SK-N-SH treated with all-trans-retinoic acid at 6 μM for 48 hours (cell line): ENCODE data around the gene IFRD2.

ENCODE experiments used
- ATAC-seq: fragments of 200-7000 bp; cut with Tn5 transposase; 3 replicates; pipeline ENCODE4 v1.9.1; 2020; ENCODE audit warnings: mild to moderate bottlenecking, moderate library complexity
- ARNTL ChIP-seq: fragments of 450-650 bp; formaldehyde crosslinking; IDR thresholded peaks from 2 replicates; pipeline ENCODE4 v1.5.0; 2020; ENCODE audit warnings: low read depth, mild to moderate bottlenecking, moderate library complexity, borderline replicate concordance
- BACH2 ChIP-seq: fragments of 250-450 bp; sonication (Bioruptor Pico); IDR thresholded peaks from 2 replicates; pipeline ENCODE4 v1.9.0; 2021; ENCODE audit warnings: mild to moderate bottlenecking, borderline replicate concordance
- CREB5 ChIP-seq: fragments of 250-450 bp; sonication (Bioruptor Pico); IDR thresholded peaks from 2 replicates; pipeline ENCODE4 v1.5.1; 2020; ENCODE audit warnings: low read depth, mild to moderate bottlenecking, moderate library complexity
- CSDC2 ChIP-seq: fragments of 250-450 bp; sonication (Bioruptor Pico); IDR thresholded peaks from 2 replicates; pipeline ENCODE4 v1.5.0; 2020; ENCODE audit warnings: mild to moderate bottlenecking, moderate library complexity
- ISL1 ChIP-seq: fragments of 250-450 bp; sonication (Bioruptor Pico); IDR thresholded peaks from 2 replicates; pipeline ENCODE4 v2.1.2; 2022; ENCODE audit warnings: mild to moderate bottlenecking, moderate library complexity
- OSR1 ChIP-seq: fragments of 250-450 bp; sonication (Bioruptor Pico); IDR thresholded peaks from 2 replicates; pipeline ENCODE4 v1.8.0; 2022; ENCODE audit warnings: moderate library complexity, mild to moderate bottlenecking, inconsistent platforms
- POU6F1 ChIP-seq: fragments of 250-450 bp; sonication (Bioruptor Pico); IDR thresholded peaks from 2 replicates; pipeline ENCODE4 v1.8.0; 2021; ENCODE audit warnings: low read depth, mild to moderate bottlenecking, moderate library complexity, borderline replicate concordance
- PPARA ChIP-seq: fragments of 250-450 bp; sonication (Bioruptor Pico); IDR thresholded peaks from 2 replicates; pipeline ENCODE4 v1.5.0; 2020; ENCODE audit warnings: mild to moderate bottlenecking, borderline replicate concordance
- SNAI2 ChIP-seq: fragments of 250-450 bp; sonication (Bioruptor Pico); IDR thresholded peaks from 2 replicates; pipeline ENCODE4 v1.5.0; 2020; ENCODE audit warnings: mild to moderate bottlenecking, moderate library complexity
- TCF4 ChIP-seq: fragments of 250-450 bp; sonication (Bioruptor Pico); IDR thresholded peaks from 2 replicates; pipeline ENCODE4 v1.8.0; 2021; ENCODE audit warnings: mild to moderate bottlenecking, moderate library complexity, borderline replicate concordance
- TOX ChIP-seq: fragments of 250-450 bp; sonication (Bioruptor Pico); IDR thresholded peaks from 2 replicates; pipeline ENCODE4 v1.8.0; 2021; ENCODE audit warnings: mild to moderate bottlenecking, moderate library complexity, borderline replicate concordance
- ZFP3 ChIP-seq: fragments of 250-450 bp; sonication (Bioruptor Pico); IDR thresholded peaks from 2 replicates; pipeline ENCODE4 v1.5.0; 2020; ENCODE audit warnings: mild to moderate bottlenecking, moderate library complexity
- ZFP30 ChIP-seq: fragments of 450-650 bp; formaldehyde crosslinking; IDR thresholded peaks from 2 replicates; pipeline ENCODE4 v1.5.0; 2022; ENCODE audit warnings: mild to moderate bottlenecking, moderate library complexity
- ZNF565 ChIP-seq: fragments of 450-650 bp; formaldehyde crosslinking; conservative IDR thresholded peaks from 2 replicates; pipeline ENCODE4 v1.5.0; 2020; ENCODE audit warnings: low read depth, mild to moderate bottlenecking, moderate library complexity
- ZNF70 ChIP-seq: fragments of 450-650 bp; formaldehyde crosslinking; IDR thresholded peaks from 2 replicates; pipeline ENCODE4 v1.5.0; 2020; ENCODE audit warnings: mild to moderate bottlenecking, moderate library complexity
- ZNF8 ChIP-seq: fragments of 450-650 bp; formaldehyde crosslinking; IDR thresholded peaks from 2 replicates; pipeline ENCODE4 v1.5.0; 2020; ENCODE audit warnings: mild to moderate bottlenecking, moderate library complexity
- TF ChIP-seq, protein P1 (sequence below): fragments of 250-450 bp; sonication (Bioruptor Pico); IDR thresholded peaks from 2 replicates; pipeline ENCODE4 v1.5.0; 2020; ENCODE audit warnings: mild to moderate bottlenecking, moderate library complexity
- TF ChIP-seq, protein P2 (sequence below): fragments of 250-450 bp; sonication (Bioruptor Pico); IDR thresholded peaks from 2 replicates; pipeline ENCODE4 v1.5.1; 2021; ENCODE audit warnings: mild to moderate bottlenecking, moderate library complexity
- TF ChIP-seq, protein P3 (sequence below): fragments of 250-450 bp; sonication (Bioruptor Pico); IDR thresholded peaks from 2 replicates; pipeline ENCODE4 v1.8.0; 2020; ENCODE audit warnings: mild to moderate bottlenecking, moderate library complexity, borderline replicate concordance

Gene IFRD2

GRCh38 chr3:50323092-50323600, 30.9 kb upstream of the IFRD2 start:
- TF ChIP-seq CREB5, result no peak
- no peak for TF ChIP-seq ZNF8 (CRISPR knock-in tag)
- no peak for TF ChIP-seq SNAI2 (CRISPR knock-in tag)
- TF ChIP-seq ZNF70 (CRISPR knock-in tag), result no peak
- TF ChIP-seq TOX (CRISPR knock-in tag), result no peak
- TF ChIP-seq BACH2 (CRISPR knock-in tag), result no peak
- no peak for TF ChIP-seq ISL1 (CRISPR knock-in tag)
- no peak for TF ChIP-seq CSDC2 (CRISPR knock-in tag)
- no peak for TF ChIP-seq ARNTL
- TF ChIP-seq ZFP3 (CRISPR knock-in tag), result no peak
- TF ChIP-seq, protein P1, sequence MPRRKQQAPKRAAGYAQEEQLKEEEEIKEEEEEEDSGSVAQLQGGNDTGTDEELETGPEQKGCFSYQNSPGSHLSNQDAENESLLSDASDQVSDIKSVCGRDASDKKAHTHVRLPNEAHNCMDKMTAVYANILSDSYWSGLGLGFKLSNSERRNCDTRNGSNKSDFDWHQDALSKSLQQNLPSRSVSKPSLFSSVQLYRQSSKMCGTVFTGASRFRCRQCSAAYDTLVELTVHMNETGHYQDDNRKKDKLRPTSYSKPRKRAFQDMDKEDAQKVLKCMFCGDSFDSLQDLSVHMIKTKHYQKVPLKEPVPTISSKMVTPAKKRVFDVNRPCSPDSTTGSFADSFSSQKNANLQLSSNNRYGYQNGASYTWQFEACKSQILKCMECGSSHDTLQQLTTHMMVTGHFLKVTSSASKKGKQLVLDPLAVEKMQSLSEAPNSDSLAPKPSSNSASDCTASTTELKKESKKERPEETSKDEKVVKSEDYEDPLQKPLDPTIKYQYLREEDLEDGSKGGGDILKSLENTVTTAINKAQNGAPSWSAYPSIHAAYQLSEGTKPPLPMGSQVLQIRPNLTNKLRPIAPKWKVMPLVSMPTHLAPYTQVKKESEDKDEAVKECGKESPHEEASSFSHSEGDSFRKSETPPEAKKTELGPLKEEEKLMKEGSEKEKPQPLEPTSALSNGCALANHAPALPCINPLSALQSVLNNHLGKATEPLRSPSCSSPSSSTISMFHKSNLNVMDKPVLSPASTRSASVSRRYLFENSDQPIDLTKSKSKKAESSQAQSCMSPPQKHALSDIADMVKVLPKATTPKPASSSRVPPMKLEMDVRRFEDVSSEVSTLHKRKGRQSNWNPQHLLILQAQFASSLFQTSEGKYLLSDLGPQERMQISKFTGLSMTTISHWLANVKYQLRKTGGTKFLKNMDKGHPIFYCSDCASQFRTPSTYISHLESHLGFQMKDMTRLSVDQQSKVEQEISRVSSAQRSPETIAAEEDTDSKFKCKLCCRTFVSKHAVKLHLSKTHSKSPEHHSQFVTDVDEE (CRISPR knock-in tag), result no peak
- TF ChIP-seq, protein P2, sequence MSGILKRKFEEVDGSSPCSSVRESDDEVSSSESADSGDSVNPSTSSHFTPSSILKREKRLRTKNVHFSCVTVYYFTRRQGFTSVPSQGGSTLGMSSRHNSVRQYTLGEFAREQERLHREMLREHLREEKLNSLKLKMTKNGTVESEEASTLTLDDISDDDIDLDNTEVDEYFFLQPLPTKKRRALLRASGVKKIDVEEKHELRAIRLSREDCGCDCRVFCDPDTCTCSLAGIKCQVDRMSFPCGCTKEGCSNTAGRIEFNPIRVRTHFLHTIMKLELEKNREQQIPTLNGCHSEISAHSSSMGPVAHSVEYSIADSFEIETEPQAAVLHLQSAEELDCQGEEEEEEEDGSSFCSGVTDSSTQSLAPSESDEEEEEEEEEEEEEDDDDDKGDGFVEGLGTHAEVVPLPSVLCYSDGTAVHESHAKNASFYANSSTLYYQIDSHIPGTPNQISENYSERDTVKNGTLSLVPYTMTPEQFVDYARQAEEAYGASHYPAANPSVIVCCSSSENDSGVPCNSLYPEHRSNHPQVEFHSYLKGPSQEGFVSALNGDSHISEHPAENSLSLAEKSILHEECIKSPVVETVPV (CRISPR knock-in tag), result no peak
- no peak for TF ChIP-seq POU6F1 (CRISPR knock-in tag)
- TF ChIP-seq, protein P3, sequence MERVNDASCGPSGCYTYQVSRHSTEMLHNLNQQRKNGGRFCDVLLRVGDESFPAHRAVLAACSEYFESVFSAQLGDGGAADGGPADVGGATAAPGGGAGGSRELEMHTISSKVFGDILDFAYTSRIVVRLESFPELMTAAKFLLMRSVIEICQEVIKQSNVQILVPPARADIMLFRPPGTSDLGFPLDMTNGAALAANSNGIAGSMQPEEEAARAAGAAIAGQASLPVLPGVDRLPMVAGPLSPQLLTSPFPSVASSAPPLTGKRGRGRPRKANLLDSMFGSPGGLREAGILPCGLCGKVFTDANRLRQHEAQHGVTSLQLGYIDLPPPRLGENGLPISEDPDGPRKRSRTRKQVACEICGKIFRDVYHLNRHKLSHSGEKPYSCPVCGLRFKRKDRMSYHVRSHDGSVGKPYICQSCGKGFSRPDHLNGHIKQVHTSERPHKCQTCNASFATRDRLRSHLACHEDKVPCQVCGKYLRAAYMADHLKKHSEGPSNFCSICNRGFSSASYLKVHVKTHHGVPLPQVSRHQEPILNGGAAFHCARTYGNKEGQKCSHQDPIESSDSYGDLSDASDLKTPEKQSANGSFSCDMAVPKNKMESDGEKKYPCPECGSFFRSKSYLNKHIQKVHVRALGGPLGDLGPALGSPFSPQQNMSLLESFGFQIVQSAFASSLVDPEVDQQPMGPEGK, result no peak
- no peak for TF ChIP-seq OSR1 (CRISPR knock-in tag)
- ATAC-seq, result no peak

DNA sequence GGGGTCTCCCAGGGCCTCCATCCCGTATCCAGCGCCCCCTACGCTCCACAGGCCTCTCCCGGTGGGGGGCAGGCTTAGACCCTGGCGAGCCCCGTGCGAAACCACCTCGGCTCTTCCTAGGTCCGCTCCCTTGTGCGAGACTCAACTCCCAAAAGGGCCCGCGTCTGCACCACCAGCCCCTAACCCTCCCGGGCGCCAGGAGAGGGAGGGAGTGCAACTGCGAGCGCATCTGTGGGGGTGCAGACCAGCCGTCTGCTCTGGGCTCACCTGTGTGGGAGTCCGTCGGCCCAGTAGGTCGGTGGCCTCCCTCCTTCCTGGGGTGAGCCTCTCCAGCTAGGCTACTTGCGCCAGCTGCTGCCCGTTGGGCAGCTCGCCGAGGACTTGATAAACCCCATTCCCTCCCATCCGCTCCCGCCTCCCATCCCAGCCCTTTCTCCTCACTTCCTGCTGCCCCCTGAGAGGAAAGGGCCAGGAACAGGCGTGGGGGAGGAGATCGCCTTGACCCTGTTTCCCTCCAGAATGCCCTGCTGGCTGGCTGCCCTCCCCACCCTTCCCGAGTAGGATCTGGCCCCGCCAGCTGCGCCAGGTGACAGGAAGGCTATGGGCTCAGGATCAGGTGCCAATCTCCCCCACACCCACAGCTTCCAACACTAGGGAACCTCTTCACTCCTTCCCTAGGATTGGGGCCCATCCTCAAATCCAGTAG, 30.3 kb upstream of the IFRD2 start, which contains the start of gene HYAL2:
TSS of gene HYAL2 (minus strand) at position 360 of the 706 bp plus-strand sequence. CDS start 2,256 bp downstream, outside the sequence.
- TF ChIP-seq ZFP30 (CRISPR knock-in tag) (no peak), TOX (CRISPR knock-in tag) (no peak), BACH2 (CRISPR knock-in tag) (no peak), ZNF565 (CRISPR knock-in tag) (no peak), ISL1 (CRISPR knock-in tag) (no peak), ARNTL (no peak), PPARA (no peak)
- no peak for ATAC-seq

GRCh38 chr3:50322115-50322385, 29.8 kb upstream of the IFRD2 start:
- no peak for ATAC-seq
- TF ChIP-seq TOX (CRISPR knock-in tag) (no peak), SNAI2 (CRISPR knock-in tag) (no peak), TCF4 (CRISPR knock-in tag) (no peak)
